Activated naive CD8-positive, alpha-beta T cell treated with anti-CD3 and anti-CD28 coated beads, Interleukin-2, amount 10 ng/mL, durations not matched to agents 7 days and 5 days (primary cell): ENCODE data around the gene RAMP1. TPM values are rescaled to one million over a fixed set of nuclear protein-coding genes. Genes with fewer than 3 reads are reported as not detected.

ENCODE experiments used
- ATAC-seq: fragments of 150-1000 bp; cut with Tn5 transposase; one replicate; pipeline ENCODE4 v1.10.0; 2021; ENCODE audit warnings: low read depth, moderate library complexity
- POLR2A ChIA-PET: fragments of 350-600 bp; sonication (Branson Sonifier 250); formaldehyde crosslinking; loops from one replicate; lab custom pipeline; 2021; ENCODE audit warnings: antibody characterized with exemption; lab: Charles Lee
- DNase-seq: peaks from one replicate; pipeline ENCODE4 v3.0.0; 2021
- H3K27ac Mint-ChIP-seq: one replicate; pipeline ENCODE4 v1.8.0; 2022; ENCODE audit warnings: mild to moderate bottlenecking, mixed read lengths
- H3K27me3 Mint-ChIP-seq: one replicate; pipeline ENCODE4 v1.8.0; 2022; ENCODE audit warnings: mild to moderate bottlenecking, moderate library complexity, mixed read lengths
- H3K36me3 Mint-ChIP-seq: one replicate; pipeline ENCODE4 v1.8.0; 2021; ENCODE audit warnings: mild to moderate bottlenecking, mixed read lengths
- H3K4me1 Mint-ChIP-seq: one replicate; pipeline ENCODE4 v1.8.0; 2021; ENCODE audit warnings: mixed read lengths
- H3K4me3 Mint-ChIP-seq: one replicate; pipeline ENCODE4 v1.8.0; 2022; ENCODE audit warnings: mild to moderate bottlenecking, moderate library complexity, mixed read lengths
- H3K9me3 Mint-ChIP-seq: one replicate; pipeline ENCODE4 v1.8.0; 2021; ENCODE audit warnings: mixed read lengths
- total RNA-seq, 2 experiments: library from RNA; stranded (reverse); gene quantifications; one replicate each; pipeline ENCODE4 v1.2.3, GENCODE V29; 2021

RAMP1 gene
- total RNA-seq, 2 experiments from 2014 or later: 0.68 to 1.1 TPM

DNA sequence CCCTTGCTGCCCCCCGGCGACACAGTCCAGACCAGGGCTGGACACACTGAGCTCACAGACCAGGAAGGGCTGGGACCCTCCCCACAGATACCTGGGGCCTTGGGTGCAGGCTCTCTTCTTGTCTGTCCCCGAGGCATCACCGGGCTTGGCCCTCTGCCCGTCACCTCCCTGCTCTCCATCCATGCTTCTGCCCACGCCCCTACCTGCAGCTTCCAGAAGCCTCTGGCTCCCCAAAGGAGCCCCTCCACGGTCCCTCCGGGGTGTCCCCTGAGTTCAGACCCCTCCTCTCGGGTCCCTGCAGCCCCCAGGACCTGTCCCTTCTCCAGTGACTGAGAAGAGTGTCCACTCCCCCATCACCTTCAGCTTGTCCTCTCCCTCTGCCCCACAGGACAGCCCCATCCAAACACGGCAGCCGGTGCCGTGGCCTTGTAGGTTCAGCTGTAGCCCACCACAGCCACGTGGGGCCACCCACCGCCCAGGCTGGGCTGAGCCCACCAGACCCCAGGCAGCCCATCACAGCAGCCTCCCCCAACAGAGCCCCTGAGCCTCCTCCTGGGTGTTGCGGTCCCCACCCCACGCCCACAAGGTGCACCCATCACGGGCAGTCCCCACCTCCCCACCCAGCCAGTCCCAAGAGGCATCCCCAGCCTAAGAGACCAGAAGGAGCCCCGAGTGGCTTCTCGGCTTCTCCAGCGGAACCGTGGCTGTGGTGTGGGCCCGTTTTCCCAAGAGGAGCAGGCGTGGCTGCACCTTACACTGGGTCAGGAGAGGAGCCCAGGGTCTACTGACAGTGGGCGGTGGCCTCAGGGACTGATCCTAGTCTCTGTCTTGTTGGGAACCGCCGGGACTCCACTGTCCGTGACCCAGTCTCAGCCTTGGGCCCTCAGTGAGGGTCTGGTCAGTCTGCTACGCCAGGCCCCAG, 53.1 kb downstream of the RAMP1 start:
- DNase-seq (peak; percentile 25), ATAC-seq (no peak)
- Mint-ChIP-seq H3K36me3 (peaks cover 3% of the 10 kb centered on the region), H3K27ac (no peak overlapping the region), H3K9me3 (peaks cover 14% of the 10 kb centered on the region), H3K4me1 (peaks cover 4% of the 10 kb centered on the region), H3K27me3 (peaks cover 3% of the 10 kb centered on the region), H3K4me3 (no peak overlapping the region)
- POLR2A ChIA-PET: no interaction called here

DNA sequence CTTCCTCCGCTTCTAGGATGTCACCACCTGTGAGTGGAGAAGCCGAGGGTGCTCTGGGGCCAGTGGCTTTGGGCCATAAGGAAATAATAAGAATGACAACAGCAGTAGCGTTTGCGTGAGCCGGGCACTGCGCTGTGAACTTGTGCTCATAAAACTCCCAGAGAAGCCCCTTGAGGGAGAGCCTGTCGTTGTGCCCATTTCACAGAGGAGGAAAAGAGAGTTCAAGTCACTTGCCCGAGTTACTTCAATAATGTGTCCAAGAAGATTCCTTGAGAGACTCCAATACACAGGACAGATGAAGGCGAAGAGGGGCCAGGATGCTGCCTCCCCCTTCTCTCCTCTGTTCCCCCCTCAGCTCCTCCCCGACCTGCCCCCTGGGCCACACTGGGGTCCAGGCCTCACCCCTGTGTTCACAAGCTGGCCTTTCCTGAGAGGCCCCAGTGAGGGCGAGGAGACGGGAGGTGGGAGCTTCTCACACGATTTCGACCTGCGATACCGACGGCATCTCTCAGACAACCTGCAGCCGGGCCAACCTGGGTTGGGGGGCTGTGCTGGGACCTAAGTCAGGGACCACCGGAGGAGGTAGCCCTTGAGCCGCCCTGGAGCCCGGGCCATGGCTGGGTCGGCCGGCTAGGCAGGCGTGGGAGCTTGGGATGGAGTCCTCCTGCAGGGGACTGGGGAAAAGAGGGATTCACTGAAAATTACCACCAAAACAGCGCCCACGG, 53.9 kb downstream of the RAMP1 start:
- POLR2A ChIA-PET: no interaction called here
- Mint-ChIP-seq H3K4me3 (no peak overlapping the region), H3K27me3 (peaks cover 3% of the 10 kb centered on the region), H3K27ac (no peak overlapping the region), H3K36me3 (peaks cover 3% of the 10 kb centered on the region), H3K4me1 (peaks cover 4% of the 10 kb centered on the region), H3K9me3 (peaks cover 10% of the 10 kb centered on the region)
- no peak for ATAC-seq
- peak; percentile 21 for DNase-seq

DNA sequence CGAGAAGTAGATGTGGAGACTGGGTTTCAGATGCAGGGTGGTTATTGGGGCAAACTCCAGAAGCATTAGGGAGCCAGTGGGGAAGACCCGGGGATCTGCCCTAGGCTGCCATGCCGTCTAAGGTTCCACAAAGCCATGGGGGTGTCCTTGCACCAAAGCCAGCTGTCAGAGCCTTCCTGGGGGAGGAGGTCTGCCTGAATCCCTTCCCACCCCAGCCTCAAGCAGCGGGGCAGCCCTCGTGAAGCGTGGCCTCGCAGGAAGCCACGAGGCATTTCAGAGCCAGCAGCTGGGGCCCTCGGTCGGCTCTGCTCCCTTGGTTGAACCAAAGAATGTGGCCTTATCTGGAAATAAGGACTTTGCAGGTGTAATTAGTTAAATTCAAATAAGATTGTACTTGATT, 56.2 kb downstream of the RAMP1 start:
- POLR2A ChIA-PET: no interaction called here
- Mint-ChIP-seq H3K36me3 (no peaks in the 10 kb centered on the region), H3K4me3 (no peak overlapping the region), H3K27ac (no peak overlapping the region), H3K4me1 (peaks cover 4% of the 10 kb centered on the region), H3K27me3 (peaks cover 3% of the 10 kb centered on the region), H3K9me3 (peaks cover 4% of the 10 kb centered on the region)
- DNase-seq: peak; percentile 10
- no peak for ATAC-seq

DNA sequence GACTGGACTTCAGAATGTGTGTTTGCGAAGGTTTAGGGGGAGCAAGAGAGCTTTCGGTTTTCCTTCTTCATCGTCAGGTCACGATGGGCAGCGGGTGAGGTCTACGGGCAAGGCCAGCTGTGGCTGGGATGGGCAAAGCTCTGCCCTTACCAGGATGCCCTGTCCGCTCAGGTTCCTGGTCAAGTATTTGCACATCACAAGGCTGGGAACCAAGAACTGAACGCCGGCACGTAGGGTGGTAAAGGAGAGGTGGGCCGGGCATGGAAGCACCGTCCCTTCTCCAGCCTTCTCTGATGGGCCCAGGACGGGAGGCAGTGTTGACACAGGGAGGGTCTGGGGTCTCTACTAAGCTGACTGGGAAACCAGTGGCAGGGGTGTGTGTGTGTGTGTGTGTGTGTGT, 56.9 kb downstream of the RAMP1 start:
- H3K4me3 Mint-ChIP-seq: no peak overlapping the region
- H3K36me3 Mint-ChIP-seq: no peaks in the 10 kb centered on the region
- no peaks in the 10 kb centered on the region for H3K9me3 Mint-ChIP-seq
- no peak for DNase-seq
- ATAC-seq: no peak
- no peak overlapping the region for H3K27ac Mint-ChIP-seq
- POLR2A ChIA-PET: no interaction called here
- peaks cover 3% of the 10 kb centered on the region for H3K27me3 Mint-ChIP-seq
- H3K4me1 Mint-ChIP-seq: peaks cover 4% of the 10 kb centered on the region

DNA sequence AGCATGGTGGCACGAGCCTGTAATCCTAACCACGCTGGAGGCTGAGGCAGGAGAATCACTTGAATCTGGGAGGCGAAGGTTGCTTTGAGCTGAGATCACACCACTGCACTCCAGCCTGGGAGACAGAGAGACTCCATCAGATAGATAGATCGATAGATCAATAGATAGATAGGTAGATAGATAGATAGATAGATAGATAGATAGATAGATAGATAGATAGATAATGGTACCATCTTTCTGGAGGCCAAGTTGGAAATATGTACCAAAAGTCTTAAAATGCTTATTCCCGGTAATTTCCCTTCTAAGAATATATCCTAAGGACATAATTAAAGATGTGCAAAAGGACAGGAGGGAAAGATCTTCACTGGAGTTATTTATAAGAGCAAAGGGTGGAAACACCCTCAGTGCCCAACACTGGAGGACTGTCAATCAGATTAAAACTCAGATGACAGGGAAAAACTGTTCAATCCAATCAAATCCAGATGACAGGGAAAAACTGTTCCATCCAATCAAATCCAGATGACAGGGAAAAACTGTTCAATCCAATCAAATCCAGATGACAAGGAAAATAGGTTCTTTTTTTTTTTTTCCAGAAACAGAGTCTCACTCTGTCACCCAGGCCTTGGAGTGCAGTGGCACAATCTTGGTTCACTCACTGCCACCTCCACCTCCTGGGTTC, 58.4 kb downstream of the RAMP1 start:
- no peak overlapping the region for H3K27ac Mint-ChIP-seq
- H3K9me3 Mint-ChIP-seq: no peaks in the 10 kb centered on the region
- POLR2A ChIA-PET: no interaction called here
- DNase-seq (no peak), ATAC-seq (no peak)
- peaks cover 5% of the 10 kb centered on the region for H3K4me1 Mint-ChIP-seq
- peaks cover 3% of the 10 kb centered on the region for H3K27me3 Mint-ChIP-seq
- no peak overlapping the region for H3K4me3 Mint-ChIP-seq
- no peaks in the 10 kb centered on the region for H3K36me3 Mint-ChIP-seq

DNA sequence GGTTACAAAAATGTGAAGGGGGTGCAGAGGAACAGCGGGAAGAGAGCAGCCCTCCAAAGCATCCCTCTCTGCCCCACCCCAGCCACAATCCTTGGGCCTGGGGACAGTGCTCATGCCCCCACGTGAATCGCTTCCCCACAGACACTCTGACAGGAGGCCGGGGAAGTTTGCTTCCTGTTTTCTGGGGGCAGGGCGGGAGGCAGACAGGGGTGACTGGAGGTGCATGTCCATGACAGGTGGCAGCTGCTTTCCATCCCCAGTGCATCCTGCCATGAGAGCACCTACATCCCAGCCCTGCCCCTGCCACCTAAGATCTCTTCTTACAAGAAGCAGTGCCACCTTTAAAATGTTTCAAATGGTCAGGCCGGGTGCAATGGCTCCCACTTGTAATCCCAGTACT, 60.2 kb downstream of the RAMP1 start:
- Mint-ChIP-seq H3K36me3 (no peaks in the 10 kb centered on the region), H3K9me3 (no peaks in the 10 kb centered on the region), H3K4me1 (peaks cover 7% of the 10 kb centered on the region), H3K27me3 (peaks cover 3% of the 10 kb centered on the region), H3K27ac (no peak overlapping the region), H3K4me3 (no peak overlapping the region)
- POLR2A ChIA-PET: no interaction called here
- DNase-seq (no peak), ATAC-seq (no peak)

DNA sequence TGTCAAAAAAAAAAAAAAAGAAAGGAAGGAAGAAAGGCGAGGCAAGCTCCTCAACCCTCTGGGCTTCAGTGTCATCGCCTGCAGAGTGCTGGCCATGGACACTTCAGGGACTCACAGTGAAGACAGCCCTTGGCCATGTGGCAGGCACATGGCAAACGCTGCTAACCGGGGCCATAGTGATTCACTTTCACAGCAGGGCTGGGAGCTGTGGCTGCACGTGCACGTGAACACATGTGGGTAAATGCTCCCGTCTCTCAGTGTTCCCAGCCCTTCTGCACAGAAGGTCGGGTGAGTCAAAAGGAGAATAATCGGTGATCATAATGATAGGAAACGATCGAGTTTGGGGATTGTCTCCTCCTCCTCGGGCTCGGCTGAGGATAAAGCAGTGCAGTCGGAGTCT, 61.2 kb downstream of the RAMP1 start:
- H3K4me1 Mint-ChIP-seq: peaks cover 7% of the 10 kb centered on the region
- no peak for ATAC-seq
- H3K27me3 Mint-ChIP-seq: peaks cover 3% of the 10 kb centered on the region
- H3K9me3 Mint-ChIP-seq: no peaks in the 10 kb centered on the region
- no peak overlapping the region for H3K27ac Mint-ChIP-seq
- no peak for DNase-seq
- POLR2A ChIA-PET: no interaction called here
- no peaks in the 10 kb centered on the region for H3K36me3 Mint-ChIP-seq
- no peak overlapping the region for H3K4me3 Mint-ChIP-seq

DNA sequence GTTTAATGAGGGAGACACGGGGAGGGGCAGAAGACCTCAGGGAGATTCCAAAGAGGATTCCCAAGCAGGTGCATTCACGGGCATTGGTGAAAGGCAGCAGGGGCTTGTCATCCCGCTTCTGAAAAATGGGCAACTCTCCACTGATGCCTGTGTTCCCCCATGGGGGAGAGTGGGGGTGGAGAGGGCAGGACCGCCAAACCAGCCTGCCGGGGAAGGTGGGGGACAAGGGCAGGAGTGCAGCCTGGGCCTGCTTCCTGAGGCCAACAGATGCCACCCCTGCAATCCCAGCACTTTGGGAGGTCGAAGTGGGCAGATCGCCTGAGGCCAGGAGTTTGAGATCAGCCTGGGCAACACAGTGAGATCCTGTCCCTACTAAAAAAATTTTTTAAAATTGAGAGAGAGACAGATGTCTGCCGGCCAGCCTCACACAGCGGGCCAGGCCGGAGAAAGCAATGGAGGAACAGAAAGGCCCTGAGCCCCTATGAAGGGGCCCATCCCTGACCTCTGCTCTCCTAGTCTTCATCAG, 62.6 kb downstream of the RAMP1 start:
- no peak overlapping the region for H3K27ac Mint-ChIP-seq
- H3K4me3 Mint-ChIP-seq: no peak overlapping the region
- peaks cover under 1% of the 10 kb centered on the region for H3K9me3 Mint-ChIP-seq
- POLR2A ChIA-PET: no interaction called here
- no peaks in the 10 kb centered on the region for H3K27me3 Mint-ChIP-seq
- H3K36me3 Mint-ChIP-seq: no peaks in the 10 kb centered on the region
- DNase-seq (no peak), ATAC-seq (no peak)
- peaks cover 13% of the 10 kb centered on the region for H3K4me1 Mint-ChIP-seq

DNA sequence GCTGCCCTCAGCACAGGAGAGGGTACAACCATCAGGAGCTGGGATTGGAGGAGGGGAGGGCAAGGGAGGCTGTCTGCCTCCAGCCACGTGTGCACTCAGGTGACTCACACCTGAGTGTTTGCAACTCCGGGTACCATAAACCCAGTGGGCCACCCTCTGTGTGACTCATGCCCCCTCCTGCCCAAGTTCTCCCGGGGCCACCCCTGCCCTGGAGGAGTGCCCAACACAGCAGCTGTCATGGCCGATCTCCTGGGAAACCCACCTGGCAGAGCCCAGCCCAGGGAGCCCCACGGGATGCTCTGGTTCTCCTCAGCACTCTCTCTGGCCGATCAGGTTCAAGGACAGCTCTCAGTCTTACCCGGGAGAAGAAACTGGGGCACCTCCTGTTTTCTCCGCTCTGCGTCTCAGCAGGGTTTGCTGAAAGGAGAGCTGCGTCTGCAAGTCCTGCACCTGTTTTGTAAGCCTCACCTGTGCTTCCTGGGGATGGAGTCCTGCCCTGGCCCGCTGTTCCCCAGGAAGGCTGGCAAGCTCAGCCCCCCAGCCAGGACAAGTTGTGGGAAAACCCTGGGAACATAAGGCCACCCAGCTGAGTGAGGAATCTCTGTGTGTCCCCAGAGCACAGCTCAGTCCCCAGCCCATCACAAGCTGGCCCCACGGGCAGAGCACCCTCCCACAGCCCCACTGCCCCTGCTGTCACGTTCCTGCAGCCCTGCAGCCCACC, 63.4 kb downstream of the RAMP1 start:
- peaks cover 13% of the 10 kb centered on the region for H3K4me1 Mint-ChIP-seq
- POLR2A ChIA-PET: interaction anchor here (0.8 to 1.1 kb wide), 3 partner anchors 21 to 280 kb away, joined by 3 to 4 read pairs (median 3); no protein-coding TSS in a partner anchor
- DNase-seq: no peak
- no peaks in the 10 kb centered on the region for H3K27me3 Mint-ChIP-seq
- H3K4me3 Mint-ChIP-seq: no peak overlapping the region
- peaks cover under 1% of the 10 kb centered on the region for H3K36me3 Mint-ChIP-seq
- H3K9me3 Mint-ChIP-seq: peaks cover 6% of the 10 kb centered on the region
- no peak overlapping the region for H3K27ac Mint-ChIP-seq
- no peak for ATAC-seq

DNA sequence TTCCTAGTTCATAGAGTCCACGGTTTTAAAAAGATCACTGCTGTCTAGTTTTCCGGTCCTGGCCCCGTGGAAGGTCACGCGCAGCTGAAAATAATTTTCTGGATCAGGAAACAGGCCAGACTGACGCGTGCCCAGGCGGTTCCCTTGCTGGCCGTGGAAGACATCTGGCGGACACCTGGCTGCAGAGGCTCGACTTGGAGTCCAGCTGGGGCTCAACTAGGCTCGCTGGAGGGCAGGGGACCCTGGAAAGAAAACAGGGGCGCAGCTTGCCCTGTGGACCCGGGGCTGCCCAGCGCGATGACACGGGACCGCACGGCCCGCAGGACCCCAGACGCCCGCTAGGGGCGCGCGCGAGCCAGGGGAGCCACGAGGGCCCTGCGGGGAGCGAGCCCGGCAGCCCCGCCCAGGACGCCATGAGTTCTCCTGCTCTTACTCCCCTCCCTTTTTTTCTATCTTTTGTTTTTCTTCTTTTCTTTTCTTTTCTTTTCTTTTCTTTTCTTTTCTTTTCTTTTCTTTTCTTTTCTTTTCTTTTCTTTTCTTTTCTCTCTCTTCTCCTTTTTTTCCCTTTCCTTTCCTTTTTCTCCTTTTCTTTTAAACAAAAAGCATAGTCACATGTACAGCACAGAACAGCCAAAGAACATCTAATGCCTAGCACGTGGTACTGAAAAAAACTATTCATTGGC, 64.2 kb downstream of the RAMP1 start:
- Mint-ChIP-seq H3K9me3 (peaks cover 8% of the 10 kb centered on the region), H3K27ac (no peak overlapping the region), H3K4me3 (peak overlapping the region; percentile 53), H3K27me3 (no peaks in the 10 kb centered on the region), H3K4me1 (peaks cover 13% of the 10 kb centered on the region), H3K36me3 (peaks cover 2% of the 10 kb centered on the region)
- ATAC-seq (peak; percentile 96), DNase-seq (peak; percentile 92)
- POLR2A ChIA-PET: interaction anchor here (0.8 to 1.1 kb wide), 3 partner anchors 22 to 279 kb away, joined by 3 to 4 read pairs (median 3); no protein-coding TSS in a partner anchor

DNA sequence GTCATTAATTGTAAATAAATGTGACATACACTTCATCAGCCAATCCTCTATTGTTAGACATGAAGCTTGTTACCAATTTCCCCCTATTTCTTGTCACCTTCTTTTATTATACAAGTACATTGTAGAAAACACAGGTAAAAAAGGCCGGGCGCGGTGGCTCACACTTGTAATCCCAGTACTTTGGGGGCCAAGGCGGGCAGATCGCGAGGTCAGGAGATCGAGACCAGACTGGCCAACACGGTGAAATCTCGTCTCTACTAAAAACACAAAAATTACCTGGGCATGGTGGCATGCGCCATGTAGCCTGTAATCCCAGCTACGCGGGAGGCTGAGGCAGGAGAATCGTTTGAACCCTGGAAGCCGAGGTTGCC, 64.7 kb downstream of the RAMP1 start:
- ATAC-seq (no peak), DNase-seq (no peak)
- POLR2A ChIA-PET: interaction anchor here (0.7 kb wide), 1 partner anchor 112 kb away, joined by 3 read pairs; no protein-coding TSS in a partner anchor
- no peaks in the 10 kb centered on the region for H3K27me3 Mint-ChIP-seq
- H3K27ac Mint-ChIP-seq: no peak overlapping the region
- peak overlapping the region; percentile 53 for H3K4me3 Mint-ChIP-seq
- H3K36me3 Mint-ChIP-seq: peaks cover 2% of the 10 kb centered on the region
- H3K4me1 Mint-ChIP-seq: peaks cover 13% of the 10 kb centered on the region
- peaks cover 9% of the 10 kb centered on the region for H3K9me3 Mint-ChIP-seq

DNA sequence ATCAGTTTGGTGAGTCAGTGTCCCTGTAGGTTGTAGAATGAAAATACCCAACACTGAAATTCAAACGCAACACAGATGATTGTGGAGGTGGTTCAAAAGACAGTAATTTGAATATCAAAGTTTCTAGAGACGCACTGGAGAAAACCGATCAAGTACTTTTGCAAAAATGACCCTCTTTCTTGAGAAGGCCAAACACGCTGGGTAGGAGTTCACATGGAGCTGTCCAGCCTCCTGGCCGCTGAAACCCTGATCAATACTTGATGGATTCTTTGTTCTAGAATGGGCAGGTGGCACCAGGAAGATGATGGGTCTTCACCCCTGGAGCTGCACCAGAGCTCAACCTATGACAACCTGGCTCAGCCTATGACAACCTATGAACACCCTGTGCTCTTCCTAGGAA, 67.7 kb downstream of the RAMP1 start:
- Mint-ChIP-seq H3K4me1 (peaks cover 13% of the 10 kb centered on the region), H3K4me3 (no peak overlapping the region), H3K36me3 (peaks cover 2% of the 10 kb centered on the region), H3K27me3 (no peaks in the 10 kb centered on the region), H3K27ac (no peak overlapping the region), H3K9me3 (peaks cover 17% of the 10 kb centered on the region)
- no peak for ATAC-seq
- POLR2A ChIA-PET: no interaction called here
- no peak for DNase-seq
